HG03378 (cell line): ENCODE results near the gene KRT7.

Experiments used
- ATAC-seq: cut with Tn5 transposase; IDR thresholded peaks from one replicate; pipeline ENCODE4 v1.9.1; 2021; ENCODE audit warnings: mild to moderate bottlenecking, moderate library complexity; ENCODE audit not compliant: unreplicated experiment

The KRT7 gene

DNA sequence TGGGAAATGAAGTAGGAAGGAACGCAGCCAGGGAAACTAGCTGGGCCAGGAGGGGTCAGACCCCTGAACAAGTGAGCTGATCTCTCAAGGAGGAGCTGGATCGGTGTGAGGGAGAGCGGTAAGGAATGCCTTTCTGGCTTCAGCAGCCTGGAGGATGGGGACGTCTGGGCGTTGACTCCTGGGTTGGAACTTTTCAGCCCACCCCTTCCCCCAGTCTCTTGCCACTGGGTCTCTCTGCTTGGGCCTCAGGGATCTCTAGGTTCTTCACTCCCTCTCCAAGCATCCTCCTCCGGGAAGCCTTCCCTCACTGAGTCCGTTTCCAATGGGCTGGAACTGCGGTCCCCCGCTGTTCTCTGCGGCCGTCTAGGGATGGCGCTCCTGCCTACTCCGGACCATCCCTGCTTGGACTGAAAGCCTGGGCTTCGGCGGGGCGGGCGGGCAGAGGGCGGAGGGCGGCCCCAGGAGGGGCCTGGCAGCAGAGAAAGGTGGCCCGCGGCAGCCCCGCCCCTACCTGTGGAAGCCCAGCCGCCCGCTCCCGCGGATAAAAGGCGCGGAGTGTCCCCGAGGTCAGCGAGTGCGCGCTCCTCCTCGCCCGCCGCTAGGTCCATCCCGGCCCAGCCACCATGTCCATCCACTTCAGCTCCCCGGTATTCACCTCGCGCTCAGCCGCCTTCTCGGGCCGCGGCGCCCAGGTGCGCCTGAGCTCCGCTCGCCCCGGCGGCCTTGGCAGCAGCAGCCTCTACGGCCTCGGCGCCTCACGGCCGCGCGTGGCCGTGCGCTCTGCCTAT is at the start of gene KRT7:
KRT7 (plus strand) TSS at position 570 of the 788 bp plus-strand sequence; CDS start at position 624, 54 bp downstream.
- no peak for ATAC-seq

DNA sequence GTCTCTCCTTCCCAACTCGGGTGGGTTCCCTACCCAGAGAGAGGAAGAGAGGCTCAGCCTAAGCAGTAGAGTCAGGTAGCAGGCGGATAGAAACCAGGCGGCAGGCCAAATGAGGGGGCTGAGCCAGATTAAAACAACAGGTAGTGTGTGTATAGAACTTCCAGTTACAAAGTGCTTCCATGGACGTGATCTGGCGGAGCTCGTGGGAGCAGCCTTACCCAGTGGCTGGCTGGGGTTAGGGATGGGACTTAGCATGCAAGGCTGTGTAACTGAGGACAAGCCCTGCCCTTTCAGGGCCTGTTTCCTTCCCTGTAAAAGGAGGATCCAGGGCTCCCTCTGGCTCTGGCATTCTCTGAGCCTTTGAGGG is 49.5 kb upstream of the KRT7 start:
- ATAC-seq = no peak

DNA sequence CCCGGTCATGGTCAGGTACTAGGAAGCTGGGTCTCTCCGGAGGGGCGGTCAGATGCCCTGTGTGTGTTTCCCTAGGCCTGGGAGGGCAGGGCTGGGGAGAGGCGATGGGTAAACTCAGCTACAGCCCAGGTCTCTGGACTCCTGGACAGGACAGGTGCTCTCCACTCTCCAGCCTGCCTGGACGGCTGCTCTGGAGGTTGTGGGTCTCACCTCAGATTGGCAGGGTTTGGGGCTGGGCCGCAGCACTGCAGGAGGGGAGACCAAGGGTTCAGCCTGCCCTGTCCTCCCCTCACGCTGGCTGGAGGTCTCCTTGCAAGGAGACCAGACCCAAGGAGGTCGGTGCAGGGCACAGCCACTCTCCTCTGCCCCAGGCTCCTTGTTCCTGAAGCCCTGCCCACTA is 49.1 kb upstream of the KRT7 start:
- ATAC-seq = no peak

DNA sequence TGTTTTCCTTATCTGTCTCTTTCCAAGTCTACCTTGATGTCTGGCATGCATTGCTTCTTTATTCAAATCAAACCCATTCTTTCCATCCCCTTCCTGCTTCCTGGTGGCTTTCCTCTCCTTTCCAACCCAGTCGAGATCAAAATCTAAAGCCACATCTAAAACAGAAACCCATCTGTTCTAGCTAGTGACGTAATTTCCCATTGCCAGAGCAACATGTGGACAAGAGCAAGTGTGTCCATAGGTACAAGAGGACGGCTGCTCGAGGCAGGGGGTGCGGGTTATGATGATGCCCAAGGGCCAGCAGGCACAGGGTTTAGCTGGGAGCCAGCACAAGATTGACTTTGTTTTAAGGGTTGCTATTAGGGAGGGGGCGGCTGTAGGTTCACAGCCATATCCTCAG is 48.2 kb upstream of the KRT7 start:
- no peak for ATAC-seq

DNA sequence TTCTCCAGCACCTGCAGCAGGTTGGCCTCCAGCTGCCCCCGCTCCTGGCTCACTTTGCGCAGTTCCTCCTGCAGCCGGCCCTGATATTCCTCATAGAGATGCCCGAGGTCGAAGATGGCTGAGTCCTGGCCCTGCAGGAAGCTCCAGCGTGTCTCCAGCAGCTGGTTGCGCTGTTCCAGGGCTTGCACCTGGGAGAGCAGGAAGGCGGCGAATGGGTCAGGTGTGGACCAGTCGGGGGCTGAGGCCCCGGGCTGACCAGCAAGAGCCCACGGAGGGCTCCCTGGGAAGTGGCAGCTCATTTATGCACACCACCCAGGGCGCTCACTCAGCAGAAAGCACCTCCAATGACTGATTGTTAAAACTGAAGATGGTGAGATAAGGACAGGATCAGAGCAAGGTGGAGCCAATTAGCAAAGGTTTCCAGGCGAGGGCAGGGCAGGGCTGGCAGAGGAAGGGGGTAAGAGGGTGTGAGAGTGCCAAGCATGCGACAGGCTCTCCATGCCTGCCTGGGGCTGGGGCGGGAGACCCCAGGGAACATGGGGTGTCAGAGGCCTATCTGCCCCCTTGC is 47.6 kb upstream of the KRT7 start:
- no peak for ATAC-seq

DNA sequence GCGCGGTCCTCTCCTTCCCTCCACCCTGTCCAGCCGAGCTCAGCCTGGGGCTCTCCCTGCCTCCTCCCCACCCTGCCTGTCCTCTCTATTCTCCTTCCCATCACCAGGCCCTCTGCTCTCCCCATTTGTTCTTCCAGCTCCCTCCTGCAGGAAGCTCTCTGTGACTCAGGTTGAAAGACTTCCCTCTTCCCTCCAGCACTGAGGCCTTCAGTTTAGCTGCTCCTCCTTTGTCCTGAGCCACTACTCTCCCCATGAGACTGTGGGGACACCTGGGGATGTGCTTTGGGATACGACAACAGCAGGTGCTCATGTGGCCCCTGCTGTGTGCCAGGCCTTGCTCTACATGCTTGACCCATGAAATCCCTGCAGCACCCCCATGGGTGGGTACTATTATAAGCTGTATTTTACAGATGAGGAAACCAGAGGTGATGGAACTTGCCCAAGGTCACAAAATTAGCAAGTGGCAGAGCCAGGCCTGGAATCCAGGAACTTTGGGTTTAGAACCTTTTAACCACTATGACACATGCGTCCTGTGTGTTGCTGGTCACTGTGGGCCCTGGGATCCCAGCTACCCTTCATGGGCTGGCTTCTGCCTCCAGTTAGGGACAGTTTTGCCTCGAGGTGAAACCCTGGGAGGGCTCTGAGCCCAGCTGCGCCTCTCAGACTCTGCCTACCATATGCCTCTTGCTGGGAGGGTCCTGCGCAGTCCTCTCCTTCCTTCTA is 46.8 kb upstream of the KRT7 start:
- no peak for ATAC-seq

DNA sequence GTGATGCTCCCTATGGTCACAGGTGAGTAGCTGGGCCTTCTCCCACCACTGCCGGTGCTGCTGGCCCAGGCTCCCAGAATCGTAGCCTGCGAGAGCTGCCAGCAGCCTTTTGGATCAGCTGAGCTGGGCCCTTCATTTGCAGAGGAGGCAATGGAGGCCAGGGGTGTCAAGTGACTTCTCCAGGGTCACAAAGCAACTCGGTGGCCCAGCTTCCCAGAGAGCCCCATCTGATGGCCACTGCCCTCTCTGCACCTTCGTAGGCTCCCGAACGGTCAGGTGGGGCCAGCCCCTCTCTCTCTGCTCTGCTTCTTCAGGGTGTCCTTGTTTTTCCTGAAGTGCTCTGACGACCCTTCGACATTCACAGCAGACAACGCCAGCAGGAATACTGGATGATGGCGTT is 45.8 kb upstream of the KRT7 start:
- no peak for ATAC-seq

DNA sequence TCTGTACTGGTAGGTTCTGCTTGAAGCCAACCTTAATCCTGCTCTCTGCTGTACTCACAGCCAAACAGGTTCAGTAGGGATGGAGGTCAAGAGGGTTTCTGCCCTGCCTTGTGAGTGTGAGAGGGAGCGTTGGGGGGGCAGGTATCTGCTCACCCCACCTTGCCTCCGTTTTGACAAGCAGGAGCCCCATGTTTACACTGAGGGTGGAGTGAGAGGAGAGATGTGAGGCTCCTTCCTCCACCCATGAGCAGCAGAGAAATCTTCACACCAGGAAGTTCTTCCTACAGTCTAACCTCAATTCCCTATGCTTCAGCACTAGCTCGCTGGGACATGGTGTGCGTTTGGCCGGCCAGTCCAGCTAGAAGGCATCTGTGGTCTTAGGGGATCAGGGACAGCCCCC is 45.4 kb upstream of the KRT7 start:
- no peak for ATAC-seq

DNA sequence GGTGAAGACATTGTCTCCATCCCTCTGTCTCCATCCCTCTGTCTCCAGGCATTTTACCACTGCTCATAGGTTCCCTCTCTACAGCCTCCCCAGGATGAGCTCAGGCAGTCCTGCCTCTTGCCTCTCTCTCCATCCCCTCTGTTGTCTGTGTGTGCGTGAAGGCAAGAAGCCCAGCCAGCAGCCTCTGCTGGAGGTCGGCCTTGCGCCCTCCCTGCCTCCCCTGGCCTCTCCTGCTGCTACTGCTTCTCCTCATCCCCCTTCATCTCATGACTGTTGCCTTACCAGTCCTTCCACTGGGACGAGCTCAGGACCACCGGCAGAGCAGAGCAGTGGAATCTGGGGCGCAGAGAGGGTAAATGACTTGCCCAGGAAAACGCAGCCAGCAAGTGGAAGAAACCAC is 44.4 kb upstream of the KRT7 start:
- ATAC-seq = no peak

DNA sequence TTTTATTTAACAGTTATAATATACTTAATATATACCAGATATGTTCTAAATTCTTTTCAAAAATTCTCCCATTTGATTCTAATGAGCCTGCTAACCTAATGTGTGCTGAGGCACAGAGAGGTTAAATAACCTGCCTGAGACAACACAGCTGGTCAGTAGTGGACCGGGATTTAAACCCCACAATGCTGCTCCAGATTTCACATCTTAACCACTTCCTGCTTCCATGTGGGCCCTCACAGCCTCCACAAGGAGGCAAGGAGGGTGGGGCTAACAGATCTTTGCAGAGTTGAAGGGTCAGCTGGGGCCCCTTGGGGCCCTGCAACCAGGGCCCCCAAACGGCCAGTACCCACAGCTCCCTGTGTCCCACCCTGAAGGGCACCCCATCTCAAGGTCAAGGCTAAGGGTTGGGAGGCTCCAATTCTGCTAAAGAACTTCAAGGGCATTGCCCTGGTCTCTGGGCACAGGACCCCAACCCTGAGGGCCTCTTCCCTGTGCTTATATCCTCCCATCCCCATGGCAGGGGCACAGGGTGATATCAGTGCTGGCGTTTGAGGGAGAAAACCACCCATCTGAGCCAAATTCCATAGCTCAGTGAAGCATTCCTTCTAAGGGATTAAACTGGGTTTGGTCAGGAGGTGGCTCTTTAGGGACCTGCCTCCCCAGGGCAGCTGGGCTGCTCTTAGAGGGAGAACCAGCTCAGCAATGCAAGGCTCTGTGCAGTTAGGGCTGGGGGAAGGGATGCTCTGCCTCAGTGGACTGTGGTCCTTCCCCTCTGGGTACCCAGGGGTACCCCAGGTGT is 43.5 kb upstream of the KRT7 start:
- no peak for ATAC-seq

DNA sequence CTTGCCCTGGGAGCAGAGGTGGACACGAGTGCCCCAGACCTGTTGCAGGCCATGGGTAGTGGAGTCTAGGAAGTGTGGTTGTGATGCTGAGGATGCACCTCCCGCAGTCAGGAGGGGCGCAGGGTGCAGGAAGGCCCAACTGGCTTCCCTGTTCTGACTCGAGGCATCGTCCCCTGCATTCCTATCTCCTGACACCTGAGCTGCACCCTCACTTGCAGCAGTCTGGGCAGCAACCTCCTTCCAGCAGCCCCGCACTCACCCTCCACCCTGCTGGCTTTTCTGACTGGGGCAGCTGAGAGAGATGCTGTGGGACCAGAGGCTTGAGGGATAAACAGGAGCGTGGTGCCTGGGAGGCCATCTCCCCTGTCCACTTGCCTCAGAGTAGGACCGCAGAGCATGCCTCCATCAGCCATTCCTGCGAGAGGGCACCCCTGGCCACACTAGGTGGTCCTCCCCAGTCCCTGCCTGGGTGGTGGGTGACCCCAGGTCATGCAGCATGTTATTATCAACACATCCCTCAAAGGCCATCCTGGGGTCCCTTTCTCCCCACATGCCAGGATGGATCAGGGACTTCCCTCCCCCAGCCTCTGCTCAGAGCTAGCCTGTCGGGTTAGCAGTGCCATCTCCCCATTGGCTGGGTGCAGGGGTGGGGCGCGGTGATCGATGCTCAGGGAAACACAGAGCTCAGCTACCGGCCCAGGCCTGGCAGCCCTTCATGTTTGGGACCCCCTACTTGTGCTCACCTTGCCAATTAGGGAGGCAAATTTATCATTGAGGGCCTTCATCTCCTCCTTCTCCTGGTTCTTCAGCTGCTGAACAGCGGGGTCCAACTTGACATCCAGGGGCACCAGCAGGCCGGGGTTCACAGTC is 41.9 kb upstream of the KRT7 start:
- no peak for ATAC-seq

DNA sequence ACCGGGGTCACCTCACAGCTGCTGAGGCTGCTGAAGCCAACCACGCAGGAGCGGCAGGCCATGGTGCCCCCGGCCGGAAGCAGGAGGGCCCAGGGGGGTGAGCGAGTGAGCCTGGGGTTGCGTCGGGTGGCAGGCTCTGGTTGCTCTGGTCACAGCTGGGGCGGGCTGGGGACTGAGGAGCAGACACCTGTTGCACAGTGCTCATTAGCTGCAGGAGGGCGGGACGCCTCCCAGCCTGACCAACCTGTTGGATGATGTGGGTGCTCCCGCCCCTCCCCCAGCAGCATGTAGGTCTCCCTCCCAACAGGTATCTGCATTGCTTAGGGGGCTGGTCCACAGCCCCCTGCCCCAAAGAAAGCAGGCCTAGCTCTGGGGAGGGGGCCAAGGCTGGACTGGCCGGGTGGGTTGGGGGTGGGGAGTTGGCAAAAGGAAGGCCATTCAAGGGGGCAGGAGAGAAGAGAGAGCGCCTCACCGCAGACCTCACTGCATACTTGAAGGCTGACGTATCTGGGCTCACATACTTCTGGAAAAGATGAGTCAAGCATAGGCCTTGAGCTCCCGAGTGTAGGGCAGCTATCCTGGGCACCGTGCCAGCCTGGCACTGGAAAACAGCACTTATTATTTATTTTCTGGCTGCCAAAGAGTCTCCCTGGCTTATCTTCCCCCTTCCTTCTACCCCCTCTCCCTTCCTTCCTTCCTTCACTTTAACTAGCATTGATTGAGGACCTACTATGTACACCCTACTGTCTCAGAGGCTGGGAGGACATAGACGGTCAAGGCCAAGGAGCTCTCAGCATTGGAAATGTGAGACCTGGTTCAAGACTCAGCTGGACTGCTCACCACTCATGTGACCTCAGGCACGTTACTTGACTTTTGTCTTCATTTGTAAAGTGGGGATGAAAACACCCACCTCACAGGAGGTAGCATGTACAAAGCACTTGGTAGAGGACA is 40.9 kb upstream of the KRT7 start, which contains the start of gene KRT80:
KRT80 (minus strand) TSS at position 174 of the 951 bp plus-strand sequence; CDS start at position 62, 112 bp downstream.
- ATAC-seq = no peak

DNA sequence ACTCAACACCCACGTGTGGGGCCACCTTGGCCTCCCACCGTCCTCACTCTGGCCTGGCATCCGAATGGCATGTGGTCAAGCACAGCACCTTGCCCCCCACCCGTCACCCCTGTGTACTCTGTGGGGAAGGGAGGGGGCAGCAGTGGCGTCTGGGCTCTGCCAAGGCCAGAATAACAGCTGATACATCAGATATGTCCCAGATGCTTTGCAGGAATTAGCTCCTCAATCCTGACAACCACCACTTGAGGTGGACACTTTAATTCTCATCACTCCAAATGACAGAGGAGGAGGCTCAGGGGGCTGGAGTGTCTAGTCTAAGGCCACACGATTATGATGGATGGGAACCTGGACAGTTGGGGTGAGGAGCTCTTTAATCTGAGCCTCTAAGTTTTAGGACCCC is 39.5 kb upstream of the KRT7 start:
- no peak for ATAC-seq

DNA sequence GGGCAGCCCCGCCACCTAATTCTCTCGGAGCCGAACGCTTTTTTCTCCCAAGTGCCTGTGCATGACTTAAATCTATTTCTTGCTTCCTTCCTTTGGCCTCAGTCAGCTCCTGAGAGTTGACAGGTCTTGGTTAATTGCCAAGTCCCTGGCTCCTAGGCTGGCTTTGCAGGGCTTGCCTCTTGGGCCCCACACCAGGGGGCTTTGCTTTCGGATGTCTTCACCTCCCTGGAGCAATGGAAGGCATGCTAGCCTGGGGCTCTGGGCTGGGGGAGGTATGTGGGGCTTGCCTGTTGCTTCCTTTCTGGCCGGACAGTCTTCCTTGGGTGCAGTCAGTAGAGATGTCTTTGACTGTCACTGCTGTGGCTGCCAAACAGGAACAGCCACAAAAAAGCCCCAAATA is 39.1 kb upstream of the KRT7 start:
- ATAC-seq = no peak

DNA sequence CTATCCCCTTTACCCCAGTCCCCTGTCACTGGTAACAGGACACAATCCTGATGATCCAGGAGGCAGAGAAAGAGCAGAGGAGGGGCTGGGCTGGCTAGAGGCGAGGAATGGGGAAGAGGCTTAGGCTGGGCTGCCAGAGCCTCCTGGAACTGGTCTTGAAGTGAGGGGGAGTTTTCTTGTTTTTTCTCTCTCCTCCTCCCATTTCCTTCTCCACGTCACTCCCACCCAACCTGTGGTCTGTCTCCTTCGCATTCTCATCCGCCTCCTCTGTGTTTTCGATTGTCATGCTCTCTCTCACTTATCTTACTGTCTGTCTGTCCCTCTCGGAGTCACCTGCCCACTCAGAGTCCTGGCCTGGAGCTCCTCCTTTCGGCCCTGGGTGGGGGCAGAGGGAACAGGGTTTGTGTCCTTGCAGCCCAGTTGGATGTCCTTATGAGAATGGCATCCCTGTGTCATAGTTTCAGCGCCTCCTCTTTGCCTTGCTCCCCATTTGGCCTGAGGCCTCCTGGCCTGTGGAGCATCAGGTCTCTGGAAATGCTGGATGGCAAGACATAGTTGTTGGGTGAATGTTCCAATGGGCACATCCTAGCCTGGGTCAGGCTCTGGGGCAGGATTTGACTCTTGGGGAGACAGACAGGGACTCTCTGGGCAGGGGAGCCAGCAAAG is 37.8 kb upstream of the KRT7 start:
- no peak for ATAC-seq

DNA sequence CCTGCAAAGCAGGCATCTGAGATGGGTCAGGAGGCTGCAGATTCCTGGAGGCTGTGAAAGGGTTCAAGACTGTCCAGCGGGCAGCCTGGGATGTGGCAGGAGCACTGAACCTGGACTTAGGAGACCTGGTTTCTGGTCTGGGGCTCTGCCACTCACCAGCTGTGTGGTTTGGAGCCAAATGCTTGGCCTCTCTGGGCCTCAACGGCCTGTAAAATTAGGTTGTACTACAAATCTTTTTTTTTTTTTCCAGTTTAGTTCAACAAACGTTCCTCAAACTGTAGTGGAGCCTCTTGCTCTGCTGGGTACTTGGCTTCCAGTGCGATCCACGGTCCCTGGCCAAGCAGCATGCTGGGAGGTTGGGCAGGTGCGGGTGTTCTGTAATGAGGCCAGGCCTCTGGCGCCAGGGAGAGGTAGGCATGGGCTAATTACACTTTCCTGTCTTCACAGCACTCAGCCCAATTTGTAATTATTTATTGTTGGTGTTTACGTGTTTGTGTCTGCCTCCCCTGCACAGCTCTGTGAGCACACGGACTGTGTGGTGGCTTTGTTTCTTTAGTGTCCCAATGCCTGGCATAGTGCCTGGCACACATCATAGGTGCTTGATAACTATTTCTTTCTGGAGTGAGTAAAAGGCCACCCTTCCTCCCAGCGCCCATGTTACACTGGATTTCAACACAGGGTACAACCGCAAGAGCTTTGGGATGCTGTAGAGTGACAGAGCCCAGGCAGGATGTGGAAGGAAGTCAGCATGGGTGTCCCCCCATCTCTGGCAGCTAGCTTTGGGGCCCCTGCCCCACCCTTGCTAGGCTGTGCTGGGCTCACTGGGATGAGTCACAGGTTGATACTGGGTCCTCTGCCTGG is 35.4 kb upstream of the KRT7 start:
- ATAC-seq = no peak

DNA sequence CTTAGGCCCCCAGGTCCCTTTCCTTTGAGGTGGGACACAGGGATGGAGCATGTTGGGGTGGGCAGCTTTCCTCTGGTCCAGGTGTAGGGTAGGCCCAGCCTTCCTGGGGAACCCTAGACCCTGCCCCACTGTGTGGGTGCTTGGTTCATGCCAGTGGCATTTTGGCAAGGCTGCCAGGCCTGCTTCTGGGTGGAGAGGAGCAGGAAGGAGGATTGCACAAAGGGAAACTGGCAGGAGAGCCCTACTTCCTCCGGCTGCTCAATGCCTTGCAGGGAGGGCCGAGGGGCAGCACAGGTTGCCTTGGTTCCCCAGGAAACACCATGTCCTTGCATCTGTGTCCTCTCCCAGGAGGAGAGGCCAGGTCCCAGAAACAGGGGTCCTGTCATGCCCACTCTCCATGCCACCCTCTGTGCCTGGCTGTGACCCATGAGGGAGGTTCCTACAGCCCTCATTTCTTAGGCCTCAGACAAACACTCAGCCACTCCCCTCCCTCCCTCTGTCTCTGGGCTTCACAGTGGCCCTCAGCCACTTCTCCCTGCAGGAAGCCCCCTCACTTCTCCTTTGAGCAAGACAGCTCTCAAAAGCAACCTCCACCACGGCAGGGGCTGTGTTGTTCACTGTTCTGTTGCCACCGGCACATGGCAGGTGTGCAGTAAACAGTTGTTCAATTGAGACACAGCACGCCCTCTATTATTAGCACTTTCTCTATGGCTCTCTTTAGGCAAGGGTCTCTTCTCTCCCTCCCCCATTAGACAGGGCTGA is 34.4 kb upstream of the KRT7 start:
- ATAC-seq = no peak
